ENCODE data around the gene FRAT2.

DNA sequence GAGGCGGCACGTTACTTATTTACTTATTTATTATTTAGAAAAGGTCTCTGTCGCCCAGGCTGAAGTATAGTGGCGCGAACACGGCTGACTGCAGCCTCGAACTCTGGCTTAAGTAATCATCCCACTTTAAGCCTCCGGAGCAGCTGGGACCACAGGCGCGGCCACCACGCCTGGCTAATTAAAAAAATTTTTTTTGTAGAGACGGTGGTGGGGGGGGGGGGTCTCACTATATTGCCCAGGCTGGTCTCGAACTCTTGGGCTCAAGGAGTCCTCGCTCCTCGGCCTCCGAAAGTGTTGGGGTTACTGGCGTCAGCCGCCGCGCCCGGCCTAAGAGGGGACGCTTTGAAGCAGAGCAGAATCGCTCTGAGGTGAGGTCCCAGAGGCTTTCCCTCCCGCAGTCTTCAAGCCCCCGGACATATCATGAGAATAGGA is 675 bp upstream of the FRAT2 start:
- no peak for TF ChIP-seq EGR1 (IDR thresholded peaks at IDR 0.05)
- no peak for TF ChIP-seq CEBPB (IDR thresholded peaks at IDR 0.05)
- no peak for TF ChIP-seq RAD21 (IDR thresholded peaks at IDR 0.05; ENCODE audit: low read depth)
- no peak for TF ChIP-seq REST (IDR thresholded peaks at IDR 0.05; ENCODE audit: low read depth)
- TF ChIP-seq EP300 (IDR thresholded peaks at IDR 0.05; ENCODE audit: borderline replicate concordance): no peak
- TF ChIP-seq MAX (IDR thresholded peaks at IDR 0.05): no peak
- no peak for TF ChIP-seq ZBTB7A (IDR thresholded peaks at IDR 0.05; ENCODE audit: low read depth)
- no peak for TF ChIP-seq NFIC (IDR thresholded peaks at IDR 0.05)
- no peak for TF ChIP-seq TCF12 (IDR thresholded peaks at IDR 0.05; ENCODE audit: low read depth)
